ENCODE measurements around the gene AGPS.
"Not testable (repeated sequence)": the region's sequence is repeated elsewhere in the genome, so short reads cannot be mapped to it uniquely, and the experiment has no call there.

The AGPS gene

DNA sequence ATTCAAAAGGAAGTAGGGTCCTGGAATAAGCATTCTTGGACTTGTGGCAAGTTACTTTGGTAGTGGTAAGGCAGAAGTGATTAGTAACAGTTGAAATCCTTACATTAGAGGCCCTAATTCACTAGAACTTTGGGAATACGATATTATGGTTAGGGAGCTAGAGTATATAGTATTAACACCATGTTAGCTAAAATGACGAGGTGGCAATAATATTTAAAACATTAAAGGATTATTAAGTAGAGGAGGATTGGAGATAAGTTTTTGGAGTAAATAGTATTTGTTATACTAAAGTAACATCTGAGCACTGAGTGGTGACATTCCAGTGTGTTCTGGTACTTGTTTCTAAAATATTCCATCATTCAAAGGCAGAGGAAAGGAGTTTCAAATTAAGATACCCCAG lies 91.0 kb downstream of the AGPS start:
- no peak overlapping the region for H3K27ac ChIP-seq (replicated peaks)
- no peak overlapping the region for H3K4me3 ChIP-seq (replicated peaks; ENCODE audit: insufficient read depth, low read length)
- TF ChIP-seq REST (IDR thresholded peaks at IDR 0.05; ENCODE audit: insufficient replicate concordance, low read depth), result no peak
- TF ChIP-seq POLR2AphosphoS5 (IDR thresholded peaks at IDR 0.05; ENCODE audit: low read depth), result no peak
- no peak for TF ChIP-seq SPI1 (IDR thresholded peaks at IDR 0.05; ENCODE audit: borderline replicate concordance, low read depth)
- no peak for TF ChIP-seq GABPA (IDR thresholded peaks at IDR 0.05; ENCODE audit: low read depth)
- no peak for TF ChIP-seq CTCF (IDR thresholded peaks at IDR 0.05; ENCODE audit: insufficient read depth, low read length)
- no peak for DNase-seq (ENCODE audit: low read depth in 1 of 2, low spot score in 1 of 2)
- H3K27me3 ChIP-seq (ENCODE audit: insufficient read depth, poor library complexity, severe bottlenecking), result no peaks in the 10 kb centered on the region

DNA sequence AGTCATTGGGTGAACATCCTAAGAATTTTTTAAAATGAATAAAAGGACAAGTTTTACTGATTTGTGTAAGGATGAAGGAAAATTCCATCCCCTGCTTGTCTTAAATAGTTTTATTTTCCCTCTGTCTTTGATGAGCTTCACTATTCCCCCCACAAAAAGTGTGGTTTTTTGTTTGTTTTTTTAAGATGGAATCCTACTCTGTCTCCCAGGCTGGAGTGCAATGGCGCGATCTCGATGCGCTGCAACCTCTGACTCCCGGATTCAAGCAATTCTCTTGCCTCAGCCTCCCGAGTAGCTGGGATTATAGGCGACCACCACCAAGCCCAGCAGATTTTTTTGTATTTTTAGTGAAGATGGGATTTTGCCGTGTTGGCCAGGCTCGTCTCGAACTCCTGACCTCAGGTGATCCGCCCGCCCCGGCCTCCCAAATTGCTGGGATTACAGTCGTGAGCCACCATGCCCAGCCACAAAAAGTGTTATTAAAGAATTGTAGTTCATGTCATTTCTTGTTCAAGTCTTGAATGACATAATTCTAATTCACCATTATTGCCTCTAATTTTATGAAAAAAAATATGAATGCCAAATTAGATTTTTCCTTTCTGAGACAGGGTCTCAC lies 91.7 kb downstream of the AGPS start:
- TF ChIP-seq REST (IDR thresholded peaks at IDR 0.05; ENCODE audit: insufficient replicate concordance, low read depth) (no peak), POLR2AphosphoS5 (IDR thresholded peaks at IDR 0.05; ENCODE audit: low read depth) (no peak), SPI1 (IDR thresholded peaks at IDR 0.05; ENCODE audit: borderline replicate concordance, low read depth) (no peak), CTCF (IDR thresholded peaks at IDR 0.05; ENCODE audit: insufficient read depth, low read length) (no peak), GABPA (IDR thresholded peaks at IDR 0.05; ENCODE audit: low read depth) (no peak)
- Histone ChIP-seq H3K27ac (replicated peaks) (no peak overlapping the region), H3K4me3 (replicated peaks; ENCODE audit: insufficient read depth, low read length) (no peak overlapping the region)

GRCh38 chr2:177485657-177486056 lies 93.1 kb downstream of the AGPS start:
- DNase-seq (ENCODE audit: low read depth in 1 of 2, low spot score in 1 of 2); H3K4me3 ChIP-seq (replicated peaks; ENCODE audit: insufficient read depth, low read length); H3K27ac ChIP-seq (replicated peaks); H3K27me3 ChIP-seq (ENCODE audit: insufficient read depth, poor library complexity, severe bottlenecking): not testable (repeated sequence)

More for the DNA sequence above, 91.7 kb downstream of the AGPS start:
- no peak for DNase-seq (ENCODE audit: low read depth in 1 of 2, low spot score in 1 of 2)
- no peaks in the 10 kb centered on the region for H3K27me3 ChIP-seq (ENCODE audit: insufficient read depth, poor library complexity, severe bottlenecking)

DNA sequence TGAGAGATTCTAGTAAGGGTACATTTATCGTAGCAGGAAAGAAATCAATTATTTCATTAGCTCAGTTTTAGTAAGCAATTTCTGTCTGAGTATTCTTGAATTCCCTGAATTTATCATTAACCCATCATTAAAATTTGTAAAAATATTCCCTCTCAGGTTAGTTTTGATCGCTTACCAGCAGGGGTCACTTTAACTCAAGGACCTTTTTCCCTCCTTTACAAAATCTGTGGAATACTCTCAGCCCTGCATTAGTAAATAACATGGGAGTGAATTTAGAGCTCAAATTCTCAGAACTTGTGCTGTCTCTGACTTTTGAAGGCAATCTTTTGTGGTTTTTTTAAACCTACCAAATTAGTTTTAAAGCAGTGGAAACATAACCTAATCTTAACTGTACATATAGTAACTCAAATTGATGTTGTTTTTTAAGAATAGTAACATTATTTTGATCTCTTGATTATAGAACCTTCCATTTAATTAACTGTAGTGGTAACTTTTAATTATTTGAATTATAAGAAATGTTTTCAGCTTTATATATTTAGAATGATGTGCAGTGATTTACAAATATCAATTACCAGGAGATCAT lies 97.2 kb downstream of the AGPS start:
- Histone ChIP-seq H3K4me3 (replicated peaks; ENCODE audit: insufficient read depth, low read length) (no peak overlapping the region), H3K27me3 (ENCODE audit: insufficient read depth, poor library complexity, severe bottlenecking) (no peaks in the 10 kb centered on the region), H3K27ac (replicated peaks) (no peak overlapping the region)
- TF ChIP-seq SPI1 (IDR thresholded peaks at IDR 0.05; ENCODE audit: borderline replicate concordance, low read depth) (no peak), POLR2AphosphoS5 (IDR thresholded peaks at IDR 0.05; ENCODE audit: low read depth) (no peak)
- no peak for DNase-seq (ENCODE audit: low read depth in 1 of 2, low spot score in 1 of 2)

DNA sequence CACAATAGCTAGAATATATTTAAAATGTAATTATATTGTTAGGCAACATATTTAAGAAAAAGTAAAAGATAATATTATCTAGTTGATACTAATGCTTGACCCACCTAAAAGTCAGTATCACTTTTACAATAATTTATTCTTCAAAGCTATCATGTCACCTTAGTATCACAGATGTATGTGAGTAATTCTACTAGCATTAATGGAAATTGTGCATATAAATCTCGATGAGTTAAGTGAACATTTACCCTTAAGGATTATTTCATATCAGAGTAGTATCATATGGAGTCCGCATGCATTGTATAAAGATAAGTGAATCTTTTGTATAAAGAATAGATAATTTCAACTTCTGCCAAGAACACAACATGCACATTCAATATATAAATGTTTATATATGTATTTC lies 103.4 kb downstream of the AGPS start:
- Histone ChIP-seq H3K27ac (replicated peaks) (no peak overlapping the region), H3K27me3 (ENCODE audit: insufficient read depth, poor library complexity, severe bottlenecking) (no peaks in the 10 kb centered on the region), H3K4me3 (replicated peaks; ENCODE audit: insufficient read depth, low read length) (no peak overlapping the region)
- TF ChIP-seq REST (IDR thresholded peaks at IDR 0.05; ENCODE audit: insufficient replicate concordance, low read depth) (no peak), SPI1 (IDR thresholded peaks at IDR 0.05; ENCODE audit: borderline replicate concordance, low read depth) (no peak), GABPA (IDR thresholded peaks at IDR 0.05; ENCODE audit: low read depth) (no peak), CTCF (IDR thresholded peaks at IDR 0.05; ENCODE audit: insufficient read depth, low read length) (no peak), POLR2AphosphoS5 (IDR thresholded peaks at IDR 0.05; ENCODE audit: low read depth) (no peak)
- no peak for DNase-seq (ENCODE audit: low read depth in 1 of 2, low spot score in 1 of 2)
